IMR-90 (cell line): Measurements from ENCODE around the gene ARHGAP15. TPM values are rescaled to one million over a fixed set of nuclear protein-coding genes. Genes with fewer than 3 reads are reported as not detected.

Experiments used
- ATAC-seq: fragments of 200-7000 bp; cut with Tn5 transposase; 2 replicates; pipeline ENCODE4 v1.9.1; 2020; ENCODE audit warnings: low read depth, mild to moderate bottlenecking, moderate library complexity
- BruUV-seq: library from RNA; stranded (reverse); fragments of 400-500 nt; replicated peaks from 2 replicates; lab custom pipeline; 2021; lab: Mats Ljungman, UMichigan
- CTCF ChIA-PET: fragments of 300-600 bp; formaldehyde crosslinking; extraction: SDS; loops from one replicate; lab custom pipeline; 2021; ENCODE audit warnings: antibody characterized with exemption; lab: Yijun Ruan, JAX
- POLR2A ChIA-PET: fragments of 300-600 bp; sonication (Branson Sonifier 250); formaldehyde crosslinking; loops from one replicate; lab custom pipeline; 2022; ENCODE audit warnings: antibody characterized with exemption; ENCODE audit not compliant: unreplicated experiment; lab: Charles Lee
- DNase-seq: peaks from one replicate; pipeline ENCODE4 v3.0.0; 2013
- H2AFZ ChIP-seq: replicated peaks from 2 replicates; pipeline ENCODE3; 2013; ENCODE audit warnings: low read length, mild to moderate bottlenecking; ENCODE audit not compliant: poor library complexity
- H2AK5ac ChIP-seq: 2 replicates; pipeline ENCODE4 v1.6.1; 2013; ENCODE audit warnings: low read depth, low read length, inconsistent platforms
- H2AK9ac ChIP-seq: replicated peaks from 2 replicates; pipeline ENCODE3; 2013; ENCODE audit warnings: mild to moderate bottlenecking, low read depth, low read length, moderate library complexity; ENCODE audit not compliant: poor library complexity
- H2BK120ac ChIP-seq: 2 replicates; pipeline ENCODE4 v1.6.1; 2013; ENCODE audit warnings: low read depth, low read length, inconsistent platforms
- H2BK15ac ChIP-seq: 3 replicates; pipeline ENCODE4 v1.6.1; 2013; ENCODE audit warnings: low read depth, low read length, inconsistent platforms
- H2BK20ac ChIP-seq: 2 replicates; pipeline ENCODE4 v1.6.1; 2013; ENCODE audit warnings: low read depth, mild to moderate bottlenecking, inconsistent platforms, low read length, moderate library complexity
- H2BK5ac ChIP-seq: 2 replicates; pipeline ENCODE4 v1.6.1; 2013; ENCODE audit warnings: mild to moderate bottlenecking, low read depth, low read length, inconsistent platforms; ENCODE audit not compliant: poor library complexity, severe bottlenecking
- H3K14ac ChIP-seq: replicated peaks from 2 replicates; pipeline ENCODE4 v1.6.1; 2013; ENCODE audit warnings: low read depth, low read length, inconsistent platforms
- H3K18ac ChIP-seq: 2 replicates; pipeline ENCODE4 v1.6.1; 2013; ENCODE audit warnings: low read depth, low read length, control low read depth
- H3K23ac ChIP-seq: 2 replicates; pipeline ENCODE4 v1.6.1; 2013; ENCODE audit warnings: low read depth, low read length, inconsistent platforms
- H3K27ac ChIP-seq: 2 replicates; pipeline ENCODE4 v1.5.1; 2013; ENCODE audit warnings: mild to moderate bottlenecking, control low read depth, low read length; ENCODE audit not compliant: insufficient read depth
- H3K27me3 ChIP-seq: 2 replicates; pipeline ENCODE4 v1.6.1; 2013; ENCODE audit warnings: low read length; ENCODE audit not compliant: control insufficient read depth, insufficient read depth
- H3K36me3 ChIP-seq: 2 replicates; pipeline ENCODE4 v1.6.1; 2013; ENCODE audit warnings: low read length, mixed read lengths; ENCODE audit not compliant: control insufficient read depth, insufficient read depth
- H3K4ac ChIP-seq: 2 replicates; pipeline ENCODE4 v1.6.1; 2013; ENCODE audit warnings: low read depth, low read length, inconsistent platforms
- H3K4me1 ChIP-seq: 2 replicates; pipeline ENCODE4 v1.6.1; 2013; ENCODE audit warnings: low read length, mixed read lengths; ENCODE audit not compliant: control insufficient read depth, insufficient read depth
- H3K4me2 ChIP-seq: 2 replicates; pipeline ENCODE4 v1.6.1; 2013; ENCODE audit warnings: low read depth, mild to moderate bottlenecking, control low read depth, low read length, moderate library complexity
- H3K4me3 ChIP-seq: 2 replicates; pipeline ENCODE4 v1.5.1; 2013; ENCODE audit warnings: low read depth, mild to moderate bottlenecking, control low read depth, low read length, moderate library complexity; ENCODE audit not compliant: insufficient read depth
- H3K56ac ChIP-seq: 2 replicates; pipeline ENCODE4 v1.6.1; 2013; ENCODE audit warnings: low read length, inconsistent platforms; ENCODE audit not compliant: insufficient read depth; ENCODE audit errors: extremely low read depth
- H3K79me1 ChIP-seq, 2 experiments: 2 replicates each; pipeline ENCODE4 v1.6.1; 2013; ENCODE audit warnings: low read length in 2 of 2, inconsistent platforms in 1 of 2, low read depth in 1 of 2
- H3K9ac ChIP-seq: 2 replicates; pipeline ENCODE4 v1.6.1; 2013; ENCODE audit warnings: low read depth, low read length, control low read depth
- H3K9me1 ChIP-seq: 2 replicates; pipeline ENCODE4 v1.6.1; 2013; ENCODE audit warnings: low read length, inconsistent platforms; ENCODE audit not compliant: insufficient read depth
- H3K9me3 ChIP-seq: 2 replicates; pipeline ENCODE4 v1.6.1; 2013; ENCODE audit warnings: low read length; ENCODE audit not compliant: control insufficient read depth, insufficient read depth
- H4K20me1 ChIP-seq: 2 replicates; pipeline ENCODE4 v1.6.1; 2013; ENCODE audit warnings: low read length, inconsistent platforms; ENCODE audit not compliant: insufficient read depth
- H4K5ac ChIP-seq: 2 replicates; pipeline ENCODE4 v1.6.1; 2013; ENCODE audit warnings: mild to moderate bottlenecking, low read depth, low read length, control low read depth
- H4K8ac ChIP-seq, 2 experiments: 2 replicates each; pipeline ENCODE4 v1.6.1; 2013; ENCODE audit warnings: low read depth in 2 of 2, low read length in 2 of 2, control low read depth in 1 of 2, inconsistent platforms in 1 of 2
- H4K91ac ChIP-seq: 2 replicates; pipeline ENCODE4 v1.6.1; 2013; ENCODE audit warnings: low read depth, low read length, inconsistent platforms; ENCODE audit not compliant: insufficient read depth
- BHLHE40 ChIP-seq: fragments of 150-350 bp; IDR thresholded peaks from 2 replicates; pipeline ENCODE4 v1.6.1; 2016; ENCODE audit warnings: mild to moderate bottlenecking, low read depth, low read length
- CEBPB ChIP-seq: IDR thresholded peaks from 2 replicates; pipeline ENCODE4 v1.6.1; 2012; ENCODE audit warnings: low read depth, low read length, improper control_type of control experiment
- CHD1 ChIP-seq: IDR thresholded peaks from 2 replicates; pipeline ENCODE4 v1.6.1; 2012; ENCODE audit warnings: low read depth, low read length, improper control_type of control experiment
- CTCF ChIP-seq: conservative IDR thresholded peaks from 2 replicates; pipeline ENCODE4 v1.5.1; 2012; ENCODE audit warnings: mild to moderate bottlenecking, low read depth, low read length, improper control_type of control experiment
- FOS ChIP-seq: fragments of 150-350 bp; IDR thresholded peaks from 2 replicates; pipeline ENCODE4 v1.6.1; 2016; ENCODE audit warnings: low read depth, low read length
- MAFK ChIP-seq: IDR thresholded peaks from 2 replicates; pipeline ENCODE4 v1.6.1; 2012; ENCODE audit warnings: low read depth, low read length, improper control_type of control experiment
- MAZ ChIP-seq: IDR thresholded peaks from 2 replicates; pipeline ENCODE4 v1.6.1; 2012; ENCODE audit warnings: low read depth, mild to moderate bottlenecking, low read length, improper control_type of control experiment, moderate library complexity, borderline replicate concordance
- MXI1 ChIP-seq: IDR thresholded peaks from 2 replicates; pipeline ENCODE4 v1.6.1; 2012; ENCODE audit warnings: low read depth, mild to moderate bottlenecking, low read length, moderate library complexity, borderline replicate concordance
- POLR2A ChIP-seq: IDR thresholded peaks from 2 replicates; pipeline ENCODE4 v1.6.1; 2012; ENCODE audit warnings: mild to moderate bottlenecking, low read depth, low read length
- RAD21 ChIP-seq: IDR thresholded peaks from 2 replicates; pipeline ENCODE4 v1.6.1; 2012; ENCODE audit warnings: low read length, improper control_type of control experiment
- RCOR1 ChIP-seq: IDR thresholded peaks from 2 replicates; pipeline ENCODE4 v1.6.1; 2012; ENCODE audit warnings: mild to moderate bottlenecking, low read length, improper control_type of control experiment; ENCODE audit not compliant: insufficient replicate concordance
- RFX5 ChIP-seq: IDR thresholded peaks from 2 replicates; pipeline ENCODE4 v1.8.0; 2012; ENCODE audit warnings: low read depth, mild to moderate bottlenecking, low read length, moderate library complexity
- USF2 ChIP-seq: fragments of 150-350 bp; IDR thresholded peaks from 2 replicates; pipeline ENCODE4 v1.6.1; 2017; ENCODE audit warnings: mild to moderate bottlenecking, antibody characterized with exemption, low read length, low read depth
- WGBS, 2 experiments: methylation state at CpG; one replicate each; pipeline versions ENCODE4 v1.1.5 to v1.1.7; 2013; ENCODE audit warnings: missing lambda C conversion rate in 2 of 2; ENCODE audit not compliant: insufficient read length in 1 of 2; ENCODE audit errors: extremely low coverage in 2 of 2; 5-methylcytosine and 5-hydroxymethylcytosine counted together
- dilution Hi-C: fragments of 300-500 bp; cut with HindIII; formaldehyde crosslinking; loops from one replicate; pipeline ENCODE4 v1.14.3; 2018; ENCODE audit warnings: low sequenced_read_pairs; ENCODE audit not compliant: unreplicated experiment
- in situ Hi-C: fragments of 300-500 bp; cut with MboI; formaldehyde crosslinking; loops from 3 replicates; pipeline ENCODE4 v1.14.3; 2019; ENCODE audit warnings: low sequenced_read_pairs, inconsistent platforms, mixed read lengths
- intact Hi-C: fragments of 100-400 bp; cut with micrococcal nuclease; formaldehyde crosslinking; loops from 2 replicates; pipeline ENCODE4 v1.10.0; 2022
- polyA plus RNA-seq, 3 experiments: library from polyadenylated mRNA; depleted of rRNA; stranded (reverse); fragments of >200 nt; gene quantifications; 2 replicates each; pipeline ENCODE4 v1.2.3, GENCODE V29; 2012; ENCODE audit warnings: low replicate concordance in 1 of 3
- total RNA-seq: library from RNA; depleted of rRNA; stranded (reverse); fragments of >200 nt; gene quantifications from 2 replicates; pipeline ENCODE4 v1.2.3, GENCODE V29; 2012
- TF ChIP-seq, protein P1 (sequence below): fragments of 150-350 bp; IDR thresholded peaks from 2 replicates; pipeline ENCODE4 v1.6.1; 2016; ENCODE audit warnings: low read depth, mild to moderate bottlenecking, low read length, moderate library complexity, borderline replicate concordance

The ARHGAP15 gene
- total and polyA plus RNA-seq, 2 of the 4 experiments (the other 2 are of a cell fraction): not detected

DNA sequence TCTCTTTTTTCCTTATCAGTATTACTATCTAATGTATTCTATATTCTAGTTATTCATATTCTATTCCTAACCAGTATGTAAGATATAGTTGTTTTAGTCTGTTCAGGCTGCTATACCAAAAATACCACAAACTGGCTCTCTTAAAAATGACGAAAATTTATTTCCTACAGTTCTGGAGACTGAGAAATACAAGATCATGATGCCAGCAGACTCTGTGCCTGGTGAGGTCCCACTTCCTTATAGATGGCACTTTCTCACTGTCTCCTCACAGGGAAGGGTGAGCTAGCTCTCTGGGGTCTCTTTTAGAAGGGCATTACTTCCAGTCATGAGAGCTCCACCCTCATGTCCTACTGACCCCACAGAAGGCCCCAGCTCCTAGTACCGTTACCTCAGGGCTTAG, 4.8 kb upstream of the ARHGAP15 start:
- no peak for DNase-seq
- Histone ChIP-seq H3K79me1 (no peaks in the 10 kb centered on the region), H3K56ac (no peak overlapping the region), H3K27me3 (peaks cover 4% of the 10 kb centered on the region), H2AK5ac (no peak overlapping the region), H3K14ac (no peak overlapping the region), H3K18ac (no peak overlapping the region), H2BK15ac (no peak overlapping the region), H2BK120ac (no peak overlapping the region), H3K23ac (no peak overlapping the region), H2BK20ac (no peak overlapping the region), H4K5ac (no peak overlapping the region), H2AK9ac (no peak overlapping the region), H3K4me2 (no peak overlapping the region), H3K9me1 (no peaks in the 10 kb centered on the region), H4K91ac (no peak overlapping the region), H3K4ac (no peak overlapping the region), H3K9me3 (no peaks in the 10 kb centered on the region), H3K4me1 (no peaks in the 10 kb centered on the region), H4K8ac (no peak overlapping the region), H3K27ac (no peak overlapping the region), H4K20me1 (no peaks in the 10 kb centered on the region), H2BK5ac (no peak overlapping the region), H3K36me3 (no peaks in the 10 kb centered on the region), H3K9ac (no peak overlapping the region), H3K4me3 (no peak overlapping the region), H2AFZ (no peak overlapping the region)
- TF ChIP-seq, protein P1, sequence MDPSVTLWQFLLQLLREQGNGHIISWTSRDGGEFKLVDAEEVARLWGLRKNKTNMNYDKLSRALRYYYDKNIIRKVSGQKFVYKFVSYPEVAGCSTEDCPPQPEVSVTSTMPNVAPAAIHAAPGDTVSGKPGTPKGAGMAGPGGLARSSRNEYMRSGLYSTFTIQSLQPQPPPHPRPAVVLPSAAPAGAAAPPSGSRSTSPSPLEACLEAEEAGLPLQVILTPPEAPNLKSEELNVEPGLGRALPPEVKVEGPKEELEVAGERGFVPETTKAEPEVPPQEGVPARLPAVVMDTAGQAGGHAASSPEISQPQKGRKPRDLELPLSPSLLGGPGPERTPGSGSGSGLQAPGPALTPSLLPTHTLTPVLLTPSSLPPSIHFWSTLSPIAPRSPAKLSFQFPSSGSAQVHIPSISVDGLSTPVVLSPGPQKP: no peak
- TF ChIP-seq CEBPB (no peak), RCOR1 (no peak), BHLHE40 (no peak), FOS (no peak), CHD1 (no peak), RFX5 (no peak), MAFK (no peak), POLR2A (no peak), MAZ (no peak), MXI1 (no peak), RAD21 (no peak), USF2 (no peak), CTCF (no peak)
- dilution Hi-C loops (no loop called here), intact Hi-C loops (no loop called here), in situ Hi-C loops (no loop called here)
- CTCF ChIA-PET: no interaction called here
- ATAC-seq: no peak
- POLR2A ChIA-PET: no interaction called here
- no CpG with 5 or more reads among the region's 2 CpGs for WGBS, 2 experiments
- BruUV-seq: no TSS peak
